ENCODE results near the gene OR2T10.
"Not testable (repeated sequence)": the region's sequence is repeated elsewhere in the genome, so short reads cannot be mapped to it uniquely, and the experiment has no call there.

Gene OR2T10

DNA sequence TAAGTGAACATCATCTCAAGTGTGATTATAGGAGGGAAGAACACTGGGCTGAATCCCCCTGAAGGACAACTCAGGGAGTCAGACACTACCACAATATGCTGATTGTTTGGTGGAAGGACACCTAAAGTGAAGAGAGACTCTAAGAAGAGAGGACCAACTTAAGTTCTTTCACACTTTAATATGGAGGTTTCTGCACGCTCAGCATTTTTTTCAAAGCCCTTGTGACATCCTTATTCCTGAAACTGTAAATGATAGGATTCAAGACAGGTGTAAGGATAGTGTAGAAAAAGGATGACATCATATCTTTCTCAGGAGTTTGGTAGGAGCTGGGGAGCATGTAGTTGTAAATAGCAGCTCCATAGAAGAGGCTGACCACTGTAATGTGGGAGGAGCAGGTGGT, 4.8 kb downstream of the OR2T10 start:
- DNase-seq, result no peak

DNA sequence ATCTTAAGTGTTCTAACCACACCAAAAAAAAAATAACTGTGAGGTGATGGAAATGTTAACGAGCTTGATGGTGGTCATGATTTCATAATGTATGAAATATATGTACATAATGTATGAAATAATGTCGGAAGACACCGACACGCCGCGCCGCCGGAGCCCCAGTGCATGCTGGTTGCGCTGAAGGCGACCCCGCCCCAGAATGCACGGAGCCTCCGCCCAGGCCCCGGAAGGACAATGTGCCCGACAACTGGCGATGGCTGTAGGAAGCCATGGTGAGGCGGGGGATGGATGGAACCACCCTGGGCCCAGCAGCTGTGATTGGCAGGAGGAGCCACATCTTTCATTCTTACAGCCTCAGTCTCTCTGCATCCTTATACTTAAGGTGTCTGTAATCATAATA, 7.4 kb downstream of the OR2T10 start:
- no peak for DNase-seq

DNA sequence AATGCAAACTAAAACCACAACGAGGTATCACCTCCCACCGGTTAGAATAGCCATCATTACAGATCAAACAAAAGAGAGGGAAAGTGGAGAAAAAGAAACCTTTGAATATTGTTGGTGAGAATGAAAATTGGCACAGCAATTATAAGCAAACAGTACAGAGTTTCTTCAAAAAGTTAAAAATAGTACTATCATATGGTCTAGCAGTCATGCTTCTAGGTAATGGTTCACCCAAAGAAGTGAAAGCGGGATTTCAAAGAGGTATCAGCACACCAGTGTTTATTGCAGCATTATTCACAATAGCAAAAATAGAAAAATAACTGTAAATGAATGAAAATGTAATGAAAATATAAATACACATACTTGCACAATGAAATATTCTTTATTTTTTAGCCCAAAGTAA, 8.2 kb downstream of the OR2T10 start:
- no peak for DNase-seq

DNA sequence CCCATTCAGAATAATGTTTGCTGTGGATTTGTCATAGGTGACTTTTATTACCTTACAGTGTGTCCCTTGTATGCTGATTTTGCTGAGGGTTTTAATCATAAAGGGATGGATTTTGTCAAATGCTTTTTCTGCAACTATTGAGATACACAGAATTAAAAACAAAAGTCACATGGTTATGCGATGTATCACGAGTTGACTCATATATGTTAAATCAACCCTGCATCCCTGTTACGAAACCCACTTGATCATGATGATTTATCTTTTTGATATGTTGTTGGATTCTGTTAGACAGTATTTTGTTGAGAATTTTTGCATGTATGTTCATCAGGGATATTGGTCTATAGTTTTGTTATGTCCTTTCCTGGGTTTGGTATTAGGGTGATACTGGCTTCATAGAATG, 12.2 kb downstream of the OR2T10 start:
- no peak for DNase-seq

DNA sequence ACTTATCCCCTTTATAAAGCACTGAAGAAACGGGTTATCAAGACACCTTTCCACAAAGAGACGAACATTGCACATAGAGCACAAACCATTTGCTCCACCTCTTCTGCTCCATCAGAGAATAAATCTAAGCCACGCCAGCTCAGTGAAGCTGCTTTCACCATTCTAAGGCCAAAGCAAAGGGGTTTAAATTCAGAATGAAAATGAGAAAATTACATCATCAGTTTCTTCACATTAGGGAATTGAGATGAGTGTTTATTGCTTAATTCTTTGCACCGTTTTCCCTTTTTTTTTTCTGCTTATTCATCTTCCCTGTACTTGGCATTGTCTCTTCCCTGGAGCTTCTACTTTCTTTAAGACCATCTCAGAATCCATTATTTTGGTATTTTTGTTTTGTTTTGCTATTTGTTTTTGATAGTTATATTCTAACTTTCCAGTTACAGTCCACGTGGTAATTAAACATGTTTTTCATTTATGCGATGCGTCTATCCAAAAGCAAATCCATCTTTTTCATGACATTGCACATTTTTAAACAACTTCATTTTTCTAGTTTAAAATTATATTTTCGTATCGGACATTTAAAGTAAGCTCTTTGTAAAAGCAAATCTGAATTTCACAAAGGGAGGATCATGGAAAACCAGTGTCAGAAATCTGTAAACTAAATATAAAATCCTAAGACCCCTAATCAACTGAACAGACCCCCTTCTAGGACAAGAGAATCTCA, 21.1 kb downstream of the OR2T10 start:
- no peak for DNase-seq

DNA sequence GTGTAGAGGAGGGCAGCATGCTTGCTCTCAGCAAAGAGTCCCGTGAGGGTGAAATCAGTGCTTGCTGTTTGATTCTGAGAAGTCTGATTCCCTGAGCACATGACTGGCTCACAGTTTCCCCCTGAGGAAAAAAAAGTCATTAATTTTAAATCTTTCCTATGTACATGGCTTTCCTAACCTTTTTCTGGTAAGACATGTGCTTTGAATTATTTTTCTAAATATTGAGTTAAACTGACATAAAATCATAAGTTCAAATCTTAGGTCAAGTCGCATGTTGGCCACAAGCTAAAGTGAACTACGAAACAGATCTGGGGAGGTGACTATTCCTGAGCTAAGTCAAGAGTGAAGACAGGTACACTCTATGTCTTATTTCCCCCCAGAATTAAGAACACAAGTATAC, 22.8 kb downstream of the OR2T10 start, which contains the start of gene OR2T34:
Gene OR2T34 (minus strand): TSS at position 101 of the 400 bp plus-strand sequence. CDS start 0 bp downstream, at position 101.
- DNase-seq, result not testable (repeated sequence)

DNA sequence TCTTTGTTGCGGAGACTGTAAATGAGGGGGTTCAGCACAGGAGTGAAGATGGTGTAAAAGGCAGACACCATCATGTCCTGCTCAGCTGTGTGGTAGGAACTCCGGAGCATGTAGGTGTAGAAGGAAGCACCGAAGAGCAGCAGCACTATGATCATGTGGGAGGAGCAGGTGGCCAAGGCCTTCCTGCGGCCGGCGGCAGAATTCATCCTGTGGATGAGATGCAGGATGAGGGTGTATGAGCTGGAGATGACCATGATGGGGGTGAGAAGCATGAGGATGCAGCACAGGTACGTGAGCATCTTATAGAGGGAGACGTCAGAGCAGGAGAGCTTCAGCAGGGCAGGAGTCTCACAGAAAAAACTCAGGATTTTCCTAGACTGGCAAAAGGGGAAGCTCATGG, 23.6 kb downstream of the OR2T10 start:
- DNase-seq, result not testable (repeated sequence)

DNA sequence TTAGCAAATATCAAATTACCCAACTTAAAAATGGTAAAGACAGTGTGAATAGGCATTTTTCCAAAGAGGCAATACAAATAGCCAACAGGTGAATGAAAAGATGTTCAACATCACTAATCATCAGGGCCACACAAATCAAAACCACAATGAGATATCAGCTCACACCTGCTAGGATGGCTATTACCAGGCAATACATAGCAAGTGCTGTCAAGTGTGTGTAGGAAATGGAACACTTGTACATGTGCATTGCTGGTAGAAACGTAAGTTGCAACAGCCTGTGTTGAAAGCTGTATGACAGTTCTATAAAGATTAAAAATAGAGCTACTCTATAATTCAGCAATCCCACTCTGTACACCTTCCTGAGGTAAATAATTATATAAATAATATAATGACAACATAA, 25.5 kb downstream of the OR2T10 start:
- DNase-seq, result not testable (repeated sequence)

DNA sequence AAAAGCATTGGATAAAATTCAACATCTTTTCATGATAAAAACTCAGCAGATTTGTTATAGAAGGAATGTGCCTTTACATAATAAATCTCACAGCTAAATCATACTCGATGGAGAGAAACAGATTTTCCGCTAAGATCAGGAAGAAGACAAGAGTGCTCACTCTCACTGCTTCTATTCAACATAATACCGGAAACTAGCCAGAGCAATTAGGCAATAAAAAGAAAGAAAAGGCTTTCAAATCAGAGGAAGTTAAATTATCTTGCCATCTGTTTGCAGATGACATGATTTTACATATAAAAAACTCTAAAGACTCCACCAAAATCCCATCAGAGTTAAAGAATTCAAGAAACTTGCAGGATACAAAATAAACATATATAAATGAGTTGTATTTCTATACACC, 26.7 kb downstream of the OR2T10 start:
- not testable (repeated sequence) for DNase-seq

DNA sequence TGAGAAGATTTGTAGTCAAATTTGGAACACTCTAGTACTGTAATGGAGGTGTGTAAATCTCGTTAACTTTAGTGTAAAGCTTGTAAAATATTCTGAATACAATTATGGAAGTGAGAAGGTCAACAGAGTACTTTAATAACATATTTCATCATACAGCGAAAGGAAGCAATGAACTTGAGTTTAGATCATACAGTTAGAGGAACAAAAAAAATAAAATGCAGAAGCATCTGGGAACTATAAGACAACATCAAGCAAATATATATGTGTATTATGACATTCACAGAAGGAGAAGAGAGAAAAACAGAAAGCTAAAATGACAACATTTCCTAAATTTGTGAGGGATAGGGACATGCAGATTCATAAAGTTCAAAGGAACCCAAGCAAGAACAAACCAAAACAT, 28.5 kb downstream of the OR2T10 start:
- DNase-seq, result not testable (repeated sequence)

DNA sequence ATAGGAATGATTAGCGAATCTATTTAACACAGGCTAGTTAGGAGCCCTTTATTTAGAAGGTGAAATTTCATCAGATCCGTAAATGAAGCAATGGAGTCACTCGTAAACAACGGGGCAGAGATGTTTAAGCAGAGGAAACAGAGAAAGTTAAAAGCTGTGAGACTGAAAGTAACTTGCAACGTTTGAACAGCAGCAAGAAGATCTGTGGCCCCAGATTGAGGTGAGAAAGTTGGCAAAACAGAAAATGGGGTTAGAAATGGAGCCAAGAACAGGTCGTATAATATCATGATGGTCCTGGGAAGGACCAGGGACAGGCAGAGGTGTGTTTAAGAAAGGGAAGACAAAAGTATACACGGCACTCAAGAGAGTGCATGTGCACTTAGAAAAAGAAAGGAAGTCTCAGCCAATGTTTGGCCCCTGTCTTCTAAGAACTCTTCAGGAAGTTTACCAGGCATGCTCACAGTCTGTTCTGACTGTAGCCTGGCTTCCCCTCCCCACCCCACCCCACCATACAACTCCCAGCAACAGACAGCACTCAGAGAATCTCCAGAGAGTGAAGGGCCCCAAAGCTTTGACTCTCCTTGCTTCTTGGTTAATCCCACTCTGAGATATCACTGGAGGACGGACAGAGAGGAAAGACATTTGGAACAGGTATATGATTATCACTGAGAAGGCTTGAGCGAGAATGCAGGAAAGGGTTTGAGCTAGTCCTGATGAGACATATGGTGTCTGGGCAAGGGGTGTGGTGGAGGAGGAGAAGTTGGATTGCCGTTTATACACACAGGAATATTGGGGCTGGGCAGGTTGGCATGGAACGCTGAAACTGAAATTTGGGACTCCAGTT, 31.7 kb downstream of the OR2T10 start:
- not testable (repeated sequence) for DNase-seq

DNA sequence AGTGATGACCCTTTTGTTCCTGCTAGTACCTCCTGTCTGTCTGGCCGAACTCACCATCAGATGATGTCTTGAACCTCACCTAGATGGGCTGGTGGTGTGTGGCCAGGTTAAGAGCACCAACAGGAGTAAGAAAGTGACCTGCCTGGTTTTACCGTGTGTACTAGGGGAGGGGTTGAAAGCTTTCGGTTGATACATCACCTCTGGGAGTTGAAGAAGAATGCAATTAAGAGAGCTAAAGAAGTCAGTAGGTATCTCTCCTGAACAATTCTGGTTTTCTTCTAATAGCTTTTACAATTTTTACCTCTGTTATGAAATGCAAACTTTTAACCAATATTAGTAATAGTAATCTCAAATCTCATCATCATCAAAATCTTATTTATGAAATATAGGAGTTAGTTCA, 34.8 kb downstream of the OR2T10 start, which contains the start of gene OR2T29:
Gene OR2T29 (minus strand): TSS at position 101 of the 400 bp plus-strand sequence. CDS start 3,281 bp downstream, outside the sequence.
- not testable (repeated sequence) for DNase-seq

DNA sequence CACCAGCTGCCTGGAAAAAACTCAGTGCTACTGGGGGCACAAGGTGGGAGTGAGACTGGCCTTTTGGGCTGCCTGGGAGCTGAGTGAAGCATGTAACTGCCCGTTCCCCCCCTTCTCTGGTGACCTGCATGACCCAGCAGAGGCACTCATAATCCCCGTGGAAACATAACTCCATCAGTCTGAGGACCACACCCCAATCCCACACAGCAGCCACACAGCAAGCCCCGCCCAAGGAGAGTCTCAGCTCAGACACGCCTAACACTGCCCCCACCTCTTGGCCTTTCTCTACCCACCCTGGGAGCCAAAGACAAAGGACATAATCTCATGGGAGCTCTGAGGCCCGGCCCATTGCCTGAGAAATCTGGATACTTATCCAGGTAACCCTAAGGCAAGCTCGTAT, 46.5 kb downstream of the OR2T10 start:
- not testable (repeated sequence) for DNase-seq

DNA sequence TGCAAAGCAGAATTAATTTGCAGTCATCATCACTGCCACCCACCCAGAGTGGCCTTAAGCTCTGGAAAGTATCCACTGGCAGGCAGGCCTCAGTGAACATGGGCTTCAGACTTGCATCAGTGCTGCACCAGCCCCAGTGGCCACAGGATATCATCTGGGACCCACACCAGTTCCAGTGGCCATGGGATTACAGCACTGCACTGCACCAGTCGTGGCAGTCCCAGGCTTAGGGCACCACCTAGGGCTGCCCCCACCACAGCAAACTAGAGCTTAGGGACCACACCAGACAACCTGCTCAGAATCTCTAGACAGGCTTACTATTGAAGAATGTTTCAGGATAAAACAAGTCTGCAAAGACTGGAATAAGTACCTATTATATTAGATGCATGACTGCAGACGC, 50.1 kb downstream of the OR2T10 start:
- not testable (repeated sequence) for DNase-seq

Measured in hematopoietic multipotent progenitor cell treated with erythropoietin and hydrocortisone succinate and interleukin-3 and kit ligand, for 8 days (in vitro differentiated cells).